HG03457 (cell line): ENCODE results near the gene DNAJC1.
A peak's percentile ranks its signal among the peaks of the same experiment; 100 is the strongest.

ENCODE experiments used
- ATAC-seq: cut with Tn5 transposase; IDR thresholded peaks from one replicate; pipeline ENCODE4 v1.9.1; 2021; ENCODE audit warnings: moderate number of reproducible peaks; ENCODE audit not compliant: unreplicated experiment

The DNAJC1 gene

GRCh38 chr10:21964983-21965665 lies 38.4 kb downstream of the DNAJC1 start:
- no peak for ATAC-seq

GRCh38 chr10:21962358-21962757 lies 41.2 kb downstream of the DNAJC1 start:
- ATAC-seq, result no peak

DNA sequence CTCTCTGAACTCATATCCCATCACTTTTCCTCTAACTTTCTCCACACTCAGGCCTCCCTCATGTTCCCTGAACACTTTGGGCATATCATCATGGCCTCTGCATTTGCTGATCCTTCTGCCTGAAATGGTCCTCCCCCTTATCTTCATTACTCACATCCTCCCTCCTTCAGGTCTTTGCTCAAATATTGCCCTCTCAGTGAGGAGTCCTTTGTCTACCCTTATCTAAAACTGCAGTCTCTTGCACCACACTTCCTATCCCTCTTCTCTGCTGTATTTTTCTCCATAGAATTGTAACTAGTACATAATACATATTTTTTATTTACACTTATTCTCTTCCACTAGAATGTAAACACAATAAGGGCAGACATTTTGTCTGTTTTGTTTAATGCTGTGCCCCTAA lies 41.7 kb downstream of the DNAJC1 start:
- no peak for ATAC-seq

GRCh38 chr10:21959998-21960397 lies 43.5 kb downstream of the DNAJC1 start:
- no peak for ATAC-seq

DNA sequence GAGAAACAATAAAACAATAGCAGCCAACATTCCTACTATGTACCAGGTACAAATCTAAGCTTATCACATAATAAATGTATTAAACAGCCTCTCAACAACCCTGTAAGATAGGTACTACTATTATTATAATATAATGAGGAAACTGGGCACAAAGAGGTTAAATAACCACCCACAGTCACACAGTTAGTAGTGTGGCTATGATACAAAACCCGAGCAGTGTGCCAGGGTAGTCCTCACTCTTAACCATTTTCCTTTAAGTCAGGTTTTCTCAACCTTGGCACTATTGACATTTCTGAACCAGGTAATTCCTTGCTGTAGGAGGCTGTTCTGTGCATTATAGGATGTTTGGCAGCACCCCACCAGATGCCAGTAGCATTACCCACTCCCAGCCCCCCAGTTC lies 48.8 kb downstream of the DNAJC1 start:
- no peak for ATAC-seq

- no peak for ATAC-seq
Observed at GRCh38 chr10:21954132-21954531, 49.4 kb downstream of the DNAJC1 start.

- peak; percentile 55 for ATAC-seq
Observed at GRCh38 chr10:21953585-21954057, 49.9 kb downstream of the DNAJC1 start.

- ATAC-seq, result no peak
Observed at GRCh38 chr10:21950566-21950965, 53.0 kb downstream of the DNAJC1 start.

- no peak for ATAC-seq
Observed at GRCh38 chr10:21946946-21947345, 56.6 kb downstream of the DNAJC1 start.

- no peak for ATAC-seq
Observed at GRCh38 chr10:21944727-21945386, 58.7 kb downstream of the DNAJC1 start.

DNA sequence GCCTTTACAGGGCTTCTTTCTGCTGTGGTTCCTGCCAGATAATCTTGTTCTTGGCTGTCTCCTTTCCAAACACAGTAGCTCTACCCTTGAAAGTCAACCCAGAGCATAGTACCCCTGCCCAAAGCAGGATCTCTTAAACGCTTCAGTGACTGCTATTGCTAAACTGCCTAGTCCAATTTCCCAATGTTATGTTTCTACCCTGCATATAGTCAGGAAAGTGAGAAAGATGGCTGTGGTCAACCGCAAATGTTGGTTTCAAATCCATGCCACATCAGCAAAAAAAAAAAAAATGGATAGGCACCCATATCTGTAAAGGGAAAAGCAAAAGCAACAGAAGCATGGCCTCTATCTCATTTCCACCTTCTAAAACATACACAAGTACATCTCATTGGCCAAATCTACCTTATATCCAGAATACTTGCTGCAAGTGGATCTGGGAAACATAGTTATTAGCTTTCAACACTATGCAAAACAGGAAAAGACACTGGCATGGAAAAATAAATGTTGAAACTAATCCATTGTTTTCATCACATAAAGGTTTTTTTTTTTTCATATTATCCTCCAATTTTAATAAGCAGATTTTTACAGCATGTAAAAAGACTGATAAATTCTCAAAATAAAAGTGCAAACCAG lies 59.8 kb downstream of the DNAJC1 start:
- no peak for ATAC-seq

- no peak for ATAC-seq
Observed at GRCh38 chr10:21935439-21936023, 68.0 kb downstream of the DNAJC1 start.

GRCh38 chr10:21934307-21934706 lies 69.2 kb downstream of the DNAJC1 start:
- ATAC-seq, result no peak

- ATAC-seq, result no peak
Observed at GRCh38 chr10:21929070-21929469, 74.5 kb downstream of the DNAJC1 start.

DNA sequence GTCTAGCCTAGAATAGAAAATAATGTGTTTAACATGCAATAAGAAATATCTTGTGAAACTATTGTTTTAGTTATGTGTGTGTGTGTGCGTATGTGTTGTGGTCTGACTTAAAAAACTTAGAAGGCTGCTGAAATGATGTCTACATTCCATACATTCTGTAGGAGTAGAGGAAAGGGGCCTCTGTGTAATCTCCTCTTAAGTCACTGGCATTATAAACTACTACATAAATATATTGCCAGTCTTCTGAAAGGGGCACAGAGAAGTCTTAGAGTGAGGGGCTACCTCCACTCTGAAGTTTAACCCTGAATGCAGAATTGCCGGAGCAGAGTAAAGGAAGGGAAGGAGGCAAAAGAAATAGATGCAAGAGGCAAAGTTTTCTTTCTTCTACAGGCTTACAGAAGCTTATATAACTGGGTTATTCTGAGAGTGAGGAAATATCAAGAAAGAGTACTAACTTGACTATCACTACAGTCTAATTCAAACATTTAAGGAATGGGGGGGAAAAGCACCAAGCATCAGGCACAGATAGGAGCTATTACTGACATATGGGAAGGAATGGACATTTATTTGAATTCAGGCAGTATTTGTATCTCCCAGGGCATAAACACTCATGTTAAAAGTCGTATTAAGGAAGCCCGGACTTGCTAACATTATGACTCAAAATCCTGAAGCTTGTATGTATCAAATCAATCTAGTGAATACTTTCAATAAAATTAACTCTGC lies 75.7 kb downstream of the DNAJC1 start:
- no peak for ATAC-seq

DNA sequence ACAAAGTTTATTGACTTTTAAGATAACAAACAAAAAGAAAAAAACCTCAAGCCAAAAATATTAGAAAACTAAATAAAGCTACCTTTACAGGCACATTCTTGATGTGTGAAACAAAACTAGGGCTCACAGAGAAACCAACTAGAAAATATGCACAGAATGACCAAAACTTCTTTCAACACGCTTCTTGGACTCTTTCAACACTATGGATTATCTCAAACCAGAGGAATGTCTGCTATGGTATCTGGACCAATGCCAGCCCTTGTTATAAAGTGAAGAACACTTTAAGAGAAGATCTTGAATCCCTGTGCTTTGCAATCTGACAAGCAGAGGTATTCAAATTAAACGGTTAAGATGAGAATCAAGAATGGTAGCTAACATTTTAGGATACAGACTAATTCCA lies 76.6 kb downstream of the DNAJC1 start:
- no peak for ATAC-seq

GRCh38 chr10:21926358-21926925 lies 77.1 kb downstream of the DNAJC1 start:
- ATAC-seq, result no peak

- no peak for ATAC-seq
Observed at GRCh38 chr10:21925851-21926250, 77.7 kb downstream of the DNAJC1 start.

- ATAC-seq, result no peak
Observed at GRCh38 chr10:21924511-21924910, 79.0 kb downstream of the DNAJC1 start.

GRCh38 chr10:21920633-21921032 lies 82.9 kb downstream of the DNAJC1 start:
- ATAC-seq, result no peak

DNA sequence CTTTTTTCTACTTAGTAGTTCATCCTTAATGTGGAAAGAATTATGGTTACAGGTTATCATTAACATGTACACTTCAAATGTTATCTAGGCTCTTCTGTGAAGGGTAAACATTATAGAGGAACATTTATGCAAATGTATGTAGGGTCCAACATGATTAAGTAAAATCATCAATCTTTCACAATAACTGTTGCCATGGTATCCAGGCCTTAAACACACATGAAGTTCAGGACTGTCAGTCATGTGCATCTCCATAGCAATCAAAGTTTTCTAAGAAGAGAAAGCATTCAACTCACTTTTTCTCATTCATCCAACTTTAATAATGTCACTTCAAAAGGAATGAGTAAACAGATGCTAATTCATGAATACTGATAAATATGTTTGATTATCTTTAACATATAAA lies 83.6 kb downstream of the DNAJC1 start:
- ATAC-seq, result no peak
